Heart left ventricle (tissue), 13 donors: ENCODE results near the gene DHX30.

Experiments
- CTCF ChIP-seq, 12 donors: fragments of 200-600 bp; sonication (generic) in 4 of 12; IDR thresholded peaks; one replicate each; pipeline versions ENCODE4 v1.5.0 to v1.8.0; 2018 to 2022; ENCODE audit warnings: antibody characterized with exemption in 12 of 12, mild to moderate bottlenecking in 5 of 12
- POLR2A ChIP-seq, 2 donors: fragments of 450-650 bp; IDR thresholded peaks; one replicate each; pipeline ENCODE4 v1.6.1; 2017; ENCODE audit warnings: antibody characterized with exemption in 2 of 2, mild to moderate bottlenecking in 2 of 2, moderate library complexity in 2 of 2
- donor health status: ischemic (EF 13 %, LVEDD 7.1; RV severe dilation, severe dysfunction).
- donor health status: DM: no; HTN: yes; CAD: no.
- donor health status: DM: no; HTN: no; CAD: no.
- donor health status: ischemic (EF 25% LVEDD 6.9; RV normal size, moderate dysfunction).
- donor health status: ischemic (EF 25% LVEDD 5.7; RV mildly dilated, moderate dysfunction).
- donor health status: ischemic (EF 35%, LVEDD 5.7; RV mildly dilated, moderate dysfunction).
- donor health status: nonischemic (EF 11% LVEDD 7.7; RV severe dilation, severe dysfunction).
- donor health status: DM: yes; HTN: yes; CAD: no.
- donor health status: PGD.
- donor health status: ischemic (EF 29% LVEDD 5.4; RV normal size, mild dysfunction).
- donor health status: nonischemic (EF 23%, LVEDD 6.1; RV moderate dilation, normal function).

DNA sequence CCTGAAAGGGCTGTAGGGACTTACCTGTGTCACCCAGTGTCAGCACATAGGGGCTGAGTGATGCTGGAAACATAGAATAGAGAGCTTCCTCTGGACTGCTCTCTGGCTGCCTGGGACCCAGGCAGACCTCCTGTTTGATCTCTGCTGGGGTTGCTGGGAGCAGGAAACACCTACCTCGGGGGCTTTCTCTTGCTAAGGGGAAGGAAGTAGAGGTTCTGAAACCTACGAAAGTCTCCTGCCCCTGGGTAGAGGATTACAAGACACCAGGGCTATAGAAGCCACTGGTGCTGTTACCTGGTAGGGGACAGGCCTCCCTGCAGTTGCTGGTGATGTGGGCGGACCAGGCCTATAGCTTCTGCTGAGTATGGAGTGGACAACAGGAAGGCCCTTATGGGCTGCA lies 81.7 kb downstream of the DHX30 start:
- TF ChIP-seq CTCF (IDR thresholded peaks at IDR 0.05) (no peak), POLR2A (IDR thresholded peaks at IDR 0.05) (no peak)
